ENCODE results near the gene CDH2.

CDH2 gene

DNA sequence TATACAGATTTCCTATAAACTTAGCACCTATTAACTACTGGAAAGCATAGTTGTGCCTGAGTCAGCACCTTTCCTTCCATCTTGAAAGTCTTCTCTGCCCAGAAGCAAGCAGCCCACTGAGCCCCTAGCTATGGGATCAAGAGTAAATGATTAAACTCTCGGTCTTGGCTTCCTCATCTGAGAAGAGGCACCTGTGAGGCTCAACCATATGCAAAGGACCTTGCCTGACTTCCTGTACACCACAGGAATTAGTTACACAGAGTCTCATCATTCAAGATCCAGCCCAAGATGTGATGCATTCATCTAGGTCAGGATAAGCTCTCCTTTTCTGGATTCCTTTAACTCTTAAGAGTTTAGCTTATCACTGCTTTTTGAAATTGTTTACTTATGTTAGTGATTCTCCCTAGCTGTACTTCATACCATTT, 96.0 kb downstream of the CDH2 start:
- DNase-seq, result no peak

DNA sequence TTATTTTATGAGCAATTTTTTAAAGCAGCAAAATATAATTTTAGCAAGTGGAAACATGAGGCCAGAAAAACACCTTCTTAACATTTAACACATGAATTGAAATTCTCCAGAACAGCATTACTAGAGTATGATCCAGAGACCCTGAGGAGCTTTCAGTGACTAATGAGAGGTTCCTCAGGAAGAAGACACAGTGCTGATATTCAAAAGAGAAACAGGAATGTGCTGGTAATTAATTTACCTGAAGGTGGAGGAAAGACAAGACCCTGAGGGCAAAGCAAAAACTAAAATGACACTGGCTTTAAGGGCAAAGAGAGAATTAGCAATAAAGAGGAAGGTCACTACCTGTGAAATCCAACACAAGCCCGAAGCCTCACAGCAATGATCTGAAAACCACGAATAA, 97.0 kb downstream of the CDH2 start:
- no peak for DNase-seq

DNA sequence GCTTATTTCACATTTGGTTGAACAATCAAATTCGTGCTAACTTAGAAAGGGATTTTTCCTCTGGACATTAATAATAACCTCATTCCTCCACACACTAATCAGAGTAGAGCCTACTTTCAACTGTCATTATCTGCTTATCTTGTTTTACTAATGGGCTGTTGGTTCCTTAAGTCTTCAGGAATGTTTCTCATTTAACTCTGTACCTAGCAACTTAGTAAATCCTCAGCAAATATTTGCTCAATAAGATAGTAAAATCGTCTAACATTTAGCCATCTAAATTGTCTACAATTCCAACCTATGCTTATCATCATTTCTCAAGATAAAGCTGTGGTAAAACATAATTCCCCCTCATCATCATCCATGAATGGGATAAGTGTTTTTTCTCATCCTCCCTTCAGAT, 98.1 kb downstream of the CDH2 start:
- no peak for DNase-seq

DNA sequence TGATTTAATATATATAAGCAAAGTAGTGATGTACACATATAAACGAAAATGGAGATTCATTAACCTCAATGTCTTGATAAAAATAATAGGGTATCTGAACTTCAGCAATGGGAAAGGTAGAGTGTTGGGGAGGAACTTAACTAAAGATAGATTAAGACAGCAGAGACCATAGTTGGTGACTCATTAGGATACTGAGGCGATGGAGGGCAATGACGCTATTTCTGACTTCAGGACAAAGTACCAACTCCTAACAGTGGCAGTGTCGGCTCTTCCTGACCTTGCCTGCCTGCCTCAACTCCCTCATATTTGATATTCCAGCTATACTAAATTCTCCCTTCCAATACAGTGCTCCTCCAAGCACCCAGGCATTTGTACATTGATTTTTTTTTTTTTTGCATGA, 98.6 kb downstream of the CDH2 start:
- no peak for DNase-seq

DNA sequence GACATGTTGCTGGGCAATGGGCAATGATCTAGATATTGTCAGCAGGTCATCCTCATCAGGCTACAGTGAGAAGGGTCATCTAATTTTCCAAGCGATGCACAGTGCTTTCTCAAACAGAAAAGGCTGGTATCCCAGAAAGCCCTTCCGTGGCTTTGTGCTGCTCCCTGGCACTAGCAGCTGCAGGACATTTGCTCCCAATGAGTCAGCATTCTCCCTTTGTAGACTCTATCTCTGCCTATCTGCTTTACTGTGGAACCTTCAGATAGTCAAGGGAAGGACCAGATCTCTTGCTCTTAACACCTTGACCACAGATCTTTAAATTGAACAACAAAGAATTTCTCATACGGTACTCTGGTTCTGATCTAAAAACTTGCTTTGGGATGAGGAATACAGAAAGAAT, 101.4 kb downstream of the CDH2 start:
- DNase-seq, result no peak

DNA sequence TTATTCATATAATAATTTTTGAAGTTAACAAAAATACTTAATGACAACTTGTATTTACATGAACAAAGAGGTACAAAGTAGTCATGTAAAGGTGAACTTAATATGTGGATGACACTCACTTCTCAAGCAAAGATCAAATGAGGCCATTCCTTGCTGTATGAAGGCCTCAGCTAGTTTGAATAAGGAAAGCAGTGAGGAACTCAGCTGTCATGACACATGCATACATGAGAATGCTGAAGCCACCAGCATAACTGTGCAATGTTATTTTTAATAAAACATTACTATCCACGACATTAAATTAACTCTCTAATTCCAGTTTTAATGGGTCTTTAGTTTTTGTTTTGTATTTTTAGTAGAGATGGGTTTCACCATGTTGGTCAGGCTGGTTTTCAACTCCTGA, 102.9 kb downstream of the CDH2 start:
- DNase-seq, result no peak

DNA sequence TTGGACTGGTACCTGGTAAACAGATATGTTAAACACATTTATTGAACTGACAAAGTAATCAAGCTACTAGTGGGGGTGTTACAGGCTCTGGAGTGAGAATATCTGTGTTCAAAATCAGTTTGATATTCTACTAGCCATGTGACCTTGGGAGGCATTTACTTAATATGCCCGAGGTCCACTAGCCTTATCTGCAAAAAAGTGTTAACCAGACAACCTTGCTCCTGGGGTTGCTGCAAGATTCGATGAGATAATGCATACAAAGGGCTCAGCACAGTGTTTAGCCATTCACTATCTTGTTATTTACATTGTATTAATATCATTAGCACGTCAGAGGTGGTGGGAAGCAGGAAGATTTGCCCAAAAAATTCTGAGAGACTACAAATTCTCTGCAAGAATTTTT, 103.3 kb downstream of the CDH2 start:
- DNase-seq, result no peak

DNA sequence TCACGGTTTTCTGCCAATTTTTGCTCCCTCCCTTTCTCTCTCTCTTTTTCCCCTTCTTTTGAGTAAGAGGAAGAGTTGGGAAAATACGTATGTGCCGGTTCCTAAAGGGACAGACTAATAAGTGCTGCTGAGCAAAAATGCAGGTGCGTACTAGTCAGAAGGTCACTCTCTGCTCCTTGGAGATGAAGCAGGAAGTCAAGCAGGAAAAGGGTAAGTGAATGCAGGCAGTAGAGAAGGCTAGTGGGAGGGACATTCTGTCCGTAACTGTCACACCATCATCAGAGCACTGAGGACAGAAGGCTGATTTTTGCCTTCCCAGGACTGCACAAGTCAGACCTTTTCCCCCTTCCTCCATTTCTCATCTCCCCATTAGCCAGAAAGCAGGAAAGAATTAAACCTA, 105.7 kb downstream of the CDH2 start:
- no peak for DNase-seq

DNA sequence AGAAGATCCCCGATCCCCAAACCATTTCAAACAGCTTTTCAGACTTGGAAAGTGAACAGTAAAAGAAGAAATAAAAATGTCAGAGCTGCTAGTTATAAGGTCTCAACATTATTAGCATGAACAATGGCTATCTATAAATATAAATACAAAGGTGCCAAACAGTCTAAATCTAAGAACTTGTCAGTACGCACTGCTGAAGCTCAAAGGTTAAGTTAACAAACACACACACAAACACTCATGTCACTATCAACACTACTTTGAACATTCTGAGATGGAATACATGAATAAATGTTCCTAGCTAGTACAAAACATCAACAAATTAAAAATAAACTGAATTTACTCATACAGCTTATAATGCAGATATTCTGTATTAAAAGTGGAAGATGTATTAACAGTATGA, 108.7 kb downstream of the CDH2 start:
- DNase-seq, result no peak

DNA sequence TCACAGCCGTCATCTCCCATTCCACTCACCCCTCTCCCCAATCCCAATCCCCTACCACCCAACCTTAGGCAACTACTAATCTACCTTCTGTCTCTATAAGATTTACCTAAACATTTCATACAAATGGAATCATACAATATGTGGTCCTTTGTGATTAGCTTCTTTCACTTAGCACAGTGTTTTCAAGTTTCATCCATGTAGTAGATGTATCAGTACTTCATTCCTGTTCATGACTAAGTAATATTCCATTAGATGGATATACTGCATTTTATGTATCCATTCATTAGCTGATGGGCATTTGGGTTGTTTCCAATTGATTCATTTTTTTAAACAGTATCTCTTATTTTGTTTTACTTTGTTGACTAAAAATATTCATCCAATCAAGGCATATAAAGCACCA, 109.6 kb downstream of the CDH2 start:
- no peak for DNase-seq

DNA sequence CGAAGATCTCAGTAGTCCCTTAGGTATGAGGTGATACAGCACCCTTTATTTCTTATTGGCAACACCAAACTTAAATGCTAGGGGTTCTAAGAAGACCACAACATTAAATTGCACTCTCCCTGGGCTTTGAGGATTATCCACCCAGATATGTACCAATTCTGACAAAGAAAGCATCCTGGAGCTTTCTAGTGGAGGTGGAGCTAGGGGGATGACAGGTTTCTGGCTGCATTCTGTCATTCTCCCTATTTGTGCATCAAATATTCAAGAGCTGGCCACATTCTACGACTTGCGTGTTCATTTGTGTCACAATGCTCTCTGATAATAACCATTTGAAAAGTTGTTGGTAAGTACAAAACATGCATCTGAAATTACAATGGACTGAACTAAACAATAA, 111.1 kb downstream of the CDH2 start:
- DNase-seq, result no peak

DNA sequence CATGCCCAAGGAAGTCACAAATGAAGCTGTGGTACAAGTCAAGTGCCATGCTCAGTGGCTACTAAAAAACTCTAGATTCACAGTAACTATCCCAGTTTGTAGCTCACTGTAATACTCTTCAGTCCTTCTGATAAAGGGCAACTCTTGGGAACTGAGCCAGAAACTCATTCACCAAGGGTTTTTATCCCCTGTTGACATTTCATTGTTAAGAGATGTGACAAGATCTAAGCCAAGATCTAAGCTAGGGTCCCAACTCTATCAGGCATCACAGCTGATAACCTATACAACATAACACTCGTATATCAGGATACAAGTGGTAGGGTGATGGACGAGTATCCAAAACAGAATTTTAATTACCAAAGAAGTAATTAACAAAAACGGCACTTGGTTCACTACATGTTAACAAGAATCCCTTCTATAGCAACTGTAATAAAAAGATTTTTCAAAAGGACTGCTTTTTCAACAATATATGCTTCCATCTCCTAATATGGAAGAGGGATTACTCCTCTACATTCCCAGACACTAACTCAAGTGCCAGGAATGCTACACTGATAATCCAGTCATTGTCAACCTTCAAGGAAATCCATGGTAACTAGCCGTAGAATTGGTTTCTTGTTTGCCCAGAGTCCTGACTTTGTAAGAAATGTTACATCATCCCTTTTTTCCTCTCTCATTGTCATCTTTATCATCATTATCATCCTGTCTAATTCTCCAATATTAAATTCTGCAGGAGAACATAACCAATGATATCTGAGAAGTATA, 111.7 kb downstream of the CDH2 start:
- DNase-seq, result no peak

DNA sequence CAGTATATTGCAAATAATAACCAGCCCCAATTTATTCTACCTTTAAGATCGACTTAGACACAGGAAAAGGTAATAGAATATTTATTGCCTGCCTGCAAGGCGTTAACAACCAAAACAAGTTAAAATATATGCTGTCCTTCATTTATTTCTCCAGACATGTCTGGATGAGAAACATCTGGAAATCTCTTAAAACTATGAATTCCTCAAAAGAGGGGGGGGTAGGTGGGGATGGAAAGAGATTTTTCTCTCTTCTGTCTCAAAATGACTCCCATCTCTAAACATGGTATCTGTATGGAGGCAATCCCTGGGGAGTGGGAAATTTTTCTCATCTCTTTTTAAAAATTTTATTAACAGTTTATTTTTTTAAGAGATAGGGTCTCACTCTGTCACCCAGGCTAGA, 113.0 kb downstream of the CDH2 start:
- no peak for DNase-seq

DNA sequence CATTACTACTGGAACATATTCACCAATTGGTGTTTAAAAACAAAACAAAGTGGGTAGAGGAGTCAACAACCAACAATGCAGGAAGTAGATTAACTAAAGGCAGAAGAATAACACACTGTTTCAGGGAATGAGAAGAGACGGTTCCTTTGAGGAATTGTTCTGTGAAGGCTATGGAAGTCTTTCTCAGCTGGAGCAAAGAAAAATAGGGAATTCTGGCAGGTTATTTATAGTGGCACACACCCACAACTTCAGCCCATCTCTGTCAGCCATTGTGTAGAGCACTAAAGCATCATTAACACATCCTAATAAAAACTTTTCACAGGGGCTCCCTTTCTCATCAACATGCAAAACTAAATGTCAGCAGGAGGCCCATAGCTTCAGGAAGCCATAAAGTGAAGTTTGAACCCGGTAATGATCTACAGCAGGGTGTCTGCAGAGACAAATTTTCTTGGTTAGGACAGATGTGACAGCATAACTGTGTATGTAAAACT, 113.6 kb downstream of the CDH2 start:
- DNase-seq, result no peak

DNA sequence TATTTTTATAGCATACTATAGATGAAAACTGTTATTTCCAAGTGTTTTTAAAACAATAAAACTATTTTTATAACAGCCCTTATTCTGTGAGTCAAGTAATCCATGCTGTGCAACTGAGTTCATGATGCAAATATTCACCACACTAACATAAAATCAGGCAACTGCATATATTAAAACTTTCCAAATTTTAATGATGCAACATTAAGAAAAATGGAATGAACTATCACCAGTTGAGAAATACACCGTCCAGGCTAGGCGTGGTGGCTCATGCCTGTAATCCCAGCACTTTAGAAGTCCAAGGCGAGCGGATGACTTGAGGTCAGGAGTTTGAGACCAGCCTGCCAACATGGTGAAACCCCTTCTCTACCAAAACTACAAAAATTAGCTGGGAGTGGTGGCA, 114.5 kb downstream of the CDH2 start:
- DNase-seq, result no peak

DNA sequence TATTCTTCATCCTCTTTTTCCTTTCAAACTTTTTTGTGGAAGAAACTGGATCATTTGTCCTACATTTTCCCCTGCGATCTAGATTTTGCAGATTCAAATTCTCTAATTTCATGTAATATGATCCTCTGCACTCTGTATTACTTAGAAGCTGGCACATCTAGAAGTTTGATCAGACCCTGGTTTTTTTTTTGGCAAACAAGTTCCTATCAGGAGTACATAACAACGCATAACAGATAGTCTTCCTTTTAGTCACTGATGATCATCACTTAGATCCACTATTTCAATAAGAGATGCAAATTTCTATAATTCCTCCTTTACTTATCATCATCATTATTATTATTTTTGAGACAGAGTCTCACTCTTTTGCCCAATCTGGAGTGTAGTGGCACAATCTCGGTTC, 117.1 kb downstream of the CDH2 start:
- no peak for DNase-seq

DNA sequence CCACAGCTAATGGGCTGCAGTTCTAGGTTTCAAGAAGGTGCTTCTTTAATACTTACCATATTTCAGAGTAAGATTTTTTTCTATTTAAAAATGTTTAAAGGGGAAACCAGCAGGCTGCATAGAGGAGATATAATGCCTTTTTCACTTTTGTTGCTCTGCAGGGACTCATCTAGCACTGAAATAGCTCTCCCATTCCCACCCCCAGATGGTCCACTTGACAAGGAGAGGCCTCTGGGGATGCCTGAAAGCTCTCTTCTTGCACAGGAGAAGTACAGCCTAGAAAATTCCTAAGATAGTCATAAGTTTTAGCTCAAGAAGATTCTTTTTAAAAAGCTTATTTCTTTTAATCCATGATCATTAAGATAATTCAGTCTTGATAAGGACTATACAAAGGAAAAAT, 126.4 kb downstream of the CDH2 start:
- peak in 1 of 2 experiments; percentile 15 for DNase-seq

DNA sequence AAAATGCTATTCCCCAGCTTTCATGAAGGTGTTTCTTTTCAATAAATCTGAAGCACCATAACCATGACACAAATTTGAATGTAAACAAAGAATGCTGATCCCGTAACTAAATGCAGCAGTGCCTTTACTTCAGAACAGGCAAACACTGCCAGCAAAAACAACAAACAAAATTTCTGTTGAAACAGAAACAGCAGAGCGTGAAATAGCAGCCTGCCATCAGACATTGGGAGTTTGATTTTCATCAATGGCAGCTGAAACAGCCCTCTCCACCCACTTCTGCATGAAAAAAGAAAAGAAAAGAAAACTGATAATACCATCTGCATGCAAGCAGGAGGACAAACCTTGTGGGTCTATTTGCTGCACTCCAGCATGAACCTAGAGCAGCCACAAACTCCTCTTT, 128.3 kb downstream of the CDH2 start:
- no peak for DNase-seq

DNA sequence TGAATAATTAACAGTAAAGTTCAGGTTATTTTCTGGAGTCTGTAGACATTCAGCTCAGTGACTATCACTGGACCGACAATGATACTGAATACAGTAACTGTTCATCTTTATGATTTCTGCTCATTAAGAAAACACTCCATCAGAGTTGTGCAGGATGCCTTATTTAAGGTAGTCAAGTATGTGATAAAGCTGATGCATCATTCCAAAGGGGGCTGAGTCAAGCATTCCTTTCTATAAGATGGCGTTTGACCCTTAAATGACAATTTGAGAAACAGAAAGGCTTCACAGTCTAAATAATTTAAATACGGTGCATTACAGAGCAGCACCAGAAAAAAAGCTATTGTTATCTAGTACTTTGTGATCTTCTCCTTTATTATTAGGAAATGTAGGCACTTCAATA, 131.1 kb downstream of the CDH2 start:
- no peak for DNase-seq

DNA sequence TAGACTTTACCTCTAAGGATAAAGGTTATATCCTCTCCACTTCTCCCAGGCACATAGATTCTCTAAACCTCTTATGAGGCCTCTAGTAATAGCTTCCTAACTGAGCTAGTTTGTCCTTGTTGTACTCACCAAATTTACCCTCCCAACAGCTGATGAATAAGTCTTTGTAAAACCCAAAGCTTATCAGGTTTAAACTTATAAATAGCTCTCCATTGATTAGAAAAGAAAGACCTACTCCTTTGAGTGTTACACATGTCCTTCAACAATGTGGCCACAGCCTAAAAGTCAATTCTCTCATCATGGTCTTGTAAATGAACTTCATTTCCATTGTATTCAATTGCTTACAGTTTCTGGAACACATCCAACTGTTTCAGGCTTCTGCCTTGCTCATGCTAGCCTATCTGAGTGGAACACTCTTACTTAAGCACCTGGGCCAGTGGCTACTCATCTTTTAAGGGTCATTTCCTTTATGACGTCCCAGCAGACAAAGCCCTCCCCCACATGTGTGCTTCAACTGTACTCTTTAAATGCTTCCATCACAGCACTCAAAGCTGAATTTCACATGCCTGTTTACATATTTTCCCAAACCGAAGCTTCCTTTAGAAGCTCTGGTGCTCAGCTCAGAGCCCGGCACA, 131.6 kb downstream of the CDH2 start:
- DNase-seq, result peak in 1 of 2 experiments; percentile 37

DNA sequence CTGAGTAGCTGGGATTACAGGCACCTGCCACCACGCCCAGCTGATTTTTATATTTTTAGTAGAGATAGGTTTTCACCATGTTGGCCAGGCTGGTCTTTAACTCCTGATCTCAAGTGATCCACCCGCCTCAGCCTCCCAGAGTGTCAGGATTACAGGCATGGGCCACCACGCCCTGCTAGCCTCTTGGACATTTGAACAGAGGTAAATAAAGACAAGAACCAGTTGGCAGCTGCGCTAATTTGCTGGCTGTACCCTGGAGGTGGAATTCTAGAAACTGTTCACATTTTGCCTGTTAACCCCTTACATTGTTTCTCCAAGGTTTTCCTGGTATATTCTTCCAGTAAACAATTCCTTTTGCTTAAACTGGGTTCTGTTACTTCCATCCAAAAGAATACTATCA, 132.9 kb downstream of the CDH2 start:
- no peak for DNase-seq

DNA sequence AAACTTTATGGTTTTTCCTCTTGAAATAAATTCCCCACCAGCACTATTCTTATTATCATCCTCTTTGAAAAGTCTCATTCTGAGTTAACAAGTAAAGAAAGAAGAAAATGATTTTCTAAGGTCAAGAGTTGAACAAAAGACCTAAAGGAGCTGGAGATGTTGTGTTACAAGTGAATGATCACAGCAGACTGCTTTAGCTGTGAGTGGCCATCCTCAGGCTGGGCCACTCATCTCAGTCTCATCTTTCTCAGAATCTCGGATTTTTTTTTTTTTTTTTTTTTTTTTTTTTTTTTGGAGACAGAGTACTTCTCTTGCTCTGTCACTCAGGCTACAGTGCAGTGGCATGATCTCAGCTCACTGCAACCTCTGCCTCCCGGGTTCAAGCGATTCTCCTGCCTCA, 133.3 kb downstream of the CDH2 start:
- no peak for DNase-seq

DNA sequence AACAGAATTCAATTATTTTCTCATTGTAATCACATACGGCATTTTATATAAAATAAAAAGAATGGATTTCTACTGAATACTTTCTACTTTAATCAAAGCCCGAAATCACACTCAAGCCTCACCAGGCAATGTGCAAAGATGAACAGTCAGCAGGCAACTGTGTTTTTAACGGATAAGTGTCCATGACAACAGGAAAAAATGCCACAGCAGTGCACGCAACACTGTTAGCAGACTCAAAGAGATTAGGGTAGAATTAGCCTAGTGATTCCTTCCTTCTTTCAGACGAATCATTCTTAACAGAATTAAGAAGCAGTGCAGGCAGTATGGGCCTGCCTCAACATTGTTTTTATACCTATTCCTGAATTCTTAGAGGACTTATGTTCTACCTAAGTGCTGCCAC, 135.6 kb downstream of the CDH2 start:
- no peak for DNase-seq

DNA sequence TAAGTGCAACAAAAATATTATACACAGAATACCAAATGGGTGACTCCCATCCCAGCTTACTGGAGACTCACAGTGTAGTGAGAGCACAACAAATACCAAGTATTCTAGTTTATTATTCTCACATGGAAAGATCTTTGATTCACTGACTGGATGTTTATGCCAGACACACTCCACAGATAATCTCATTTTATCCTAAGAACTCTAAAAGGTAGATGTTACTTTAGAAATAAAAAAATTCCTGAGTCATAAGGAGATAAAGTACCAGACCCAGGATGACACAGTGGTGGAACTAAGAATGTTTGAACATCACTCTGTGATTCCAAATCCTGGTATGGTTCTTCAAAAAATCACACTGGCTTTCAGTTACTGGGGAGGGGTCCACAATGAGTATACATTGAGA, 136.2 kb downstream of the CDH2 start:
- no peak for DNase-seq

DNA sequence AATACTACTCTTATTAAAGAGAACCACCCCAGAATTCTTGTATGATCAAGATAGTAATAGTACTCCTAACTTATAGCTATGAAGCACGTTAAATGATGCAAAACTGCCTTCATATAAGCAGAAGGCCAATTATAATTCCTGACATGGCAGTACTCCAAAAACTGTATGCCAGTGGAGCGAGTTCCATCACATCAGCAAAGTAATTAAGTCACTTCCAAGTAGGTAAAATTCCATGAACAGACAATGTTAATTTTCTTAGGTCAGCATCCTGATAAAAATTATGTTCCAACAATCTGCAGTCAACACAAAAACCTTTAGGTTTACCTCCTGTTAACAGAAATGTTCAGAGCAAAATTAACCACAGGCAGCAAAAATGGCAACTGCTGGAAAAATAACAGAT, 136.7 kb downstream of the CDH2 start:
- DNase-seq, result peak in 1 of 2 experiments; percentile 14

Measured in NCI-H446 (cell line).